Sigmoid colon (tissue), 7 donors: ENCODE measurements around the gene SERPINE1. TPM values are rescaled to one million over a fixed set of nuclear protein-coding genes. Genes with fewer than 3 reads are reported as not detected.
"Not testable (repeated sequence)": the region's sequence is repeated elsewhere in the genome, so short reads cannot be mapped to it uniquely, and the experiment has no call there.

Source experiments
- DNase-seq: peaks from one replicate; pipeline ENCODE4 v3.0.0-alpha.2; 2019
- H3K27ac ChIP-seq, 4 donors: fragments of 200-600 bp; sonication (generic); one replicate each; pipeline ENCODE4 v1.5.1; 2016 to 2019; ENCODE audit warnings: mild to moderate bottlenecking in 1 of 4
- H3K27me3 ChIP-seq, 3 donors: fragments of 200-600 bp; sonication (generic); one replicate each; pipeline ENCODE4 v1.5.1; 2019; ENCODE audit warnings: mild to moderate bottlenecking in 1 of 3
- H3K36me3 ChIP-seq, 4 donors: fragments of 200-600 bp; sonication (generic); one replicate each; pipeline ENCODE4 v1.5.1; 2016 to 2019
- H3K4me1 ChIP-seq, 4 donors: fragments of 200-600 bp; sonication (generic); one replicate each; pipeline ENCODE4 v1.5.1; 2017 to 2019
- H3K4me3 ChIP-seq, 4 donors: fragments of 200-600 bp; sonication (generic); one replicate each; pipeline ENCODE4 v1.5.1; 2017 to 2019; ENCODE audit warnings: mild to moderate bottlenecking in 2 of 4, moderate library complexity in 1 of 4
- H3K9me3 ChIP-seq, 4 donors: fragments of 200-600 bp in 3 of 4; sonication (generic) in 3 of 4; one replicate each; pipeline versions ENCODE4 v1.5.1 to v1.6.1; 2013 to 2019
- CTCF ChIP-seq, 4 experiments: fragments of 450-650 bp in 3 of 4; fragments of 200-600 bp in 1 of 4; IDR thresholded peaks; one replicate each; pipeline ENCODE4 v1.5.1; 2016 to 2019; ENCODE audit warnings: antibody characterized with exemption in 4 of 4, mild to moderate bottlenecking in 3 of 4, moderate library complexity in 2 of 4
- EP300 ChIP-seq, 4 donors: sonication (generic); formaldehyde crosslinking; IDR thresholded peaks; one replicate each; pipeline ENCODE4 v1.6.1; 2017; ENCODE audit warnings: antibody characterized with exemption in 4 of 4
- POLR2A ChIP-seq, 2 donors: fragments of 450-650 bp; IDR thresholded peaks; one replicate each; pipeline ENCODE4 v1.6.1; 2016; ENCODE audit warnings: antibody characterized with exemption in 2 of 2, mild to moderate bottlenecking in 2 of 2, moderate library complexity in 2 of 2
- POLR2AphosphoS5 ChIP-seq, 4 donors: sonication (generic); formaldehyde crosslinking; IDR thresholded peaks; one replicate each; pipeline ENCODE4 v1.6.1; 2017; ENCODE audit warnings: antibody characterized with exemption in 4 of 4
- WGBS, 2 donors: extraction: QIAGEN DNeasy Blood & Tissue Kit; methylation state at CpG; one replicate each; pipeline ENCODE4 v1.1.7; 2013; 5-methylcytosine and 5-hydroxymethylcytosine counted together
- intact Hi-C: fragments of 100-400 bp; cut with DNase I; formaldehyde crosslinking; loops from one replicate; pipeline ENCODE4 v1.15.1; 2023
- polyA plus RNA-seq, 3 donors: library from polyadenylated mRNA; stranded (reverse); fragments of 200-250 nt; gene quantifications; one replicate each; pipeline ENCODE4 v1.2.3, GENCODE V29; 2013
- total RNA-seq, 4 donors: library from RNA; depleted of rRNA; stranded (reverse); fragments of >200 nt; gene quantifications; one replicate each; pipeline ENCODE4 v1.1.0, GENCODE V29; 2016
- donor health status: healthy with polysubstance abuse.
- donor health status: Bipolar disorder and iron deficiency.
- donor health status: healthy.

The SERPINE1 gene
- total and polyA plus RNA-seq, 7 donors: 0.46 to 21.3 (median 9.3) TPM

- TF ChIP-seq POLR2AphosphoS5 (IDR thresholded peaks at IDR 0.05) (no peak), EP300 (IDR thresholded peaks at IDR 0.05) (no peak), CTCF (IDR thresholded peaks at IDR 0.05) (no peak), POLR2A (IDR thresholded peaks at IDR 0.05) (no peak)
- H3K27me3 ChIP-seq: no peaks in the 10 kb centered on the region
Measured at GRCh38 chr7:101100858-101101847, 25.8 kb upstream of the SERPINE1 start.

GRCh38 chr7:101102026-101102425 lies 24.9 kb upstream of the SERPINE1 start:
- DNase-seq: no peak
- no peak overlapping the region for H3K27ac ChIP-seq

More at GRCh38 chr7:101100858-101101847, 25.8 kb upstream of the SERPINE1 start:
- 89 to 90% methylated on average over 18 of the region's 18 CpGs for WGBS, 2 donors
- no peaks in the 10 kb centered on the region for H3K9me3 ChIP-seq
- DNase-seq: no peak
- no peaks in the 10 kb centered on the region for H3K36me3 ChIP-seq
- H3K27ac ChIP-seq: peak overlapping the region; percentile 77 to 85 (median 82)
- intact Hi-C loops: no loop called here
- no peak overlapping the region for H3K4me3 ChIP-seq
- peaks cover 0 to 26% (median 18%) of the 10 kb centered on the region in 4 donors for H3K4me1 ChIP-seq

GRCh38 chr7:101103701-101104100 lies 23.2 kb upstream of the SERPINE1 start:
- H3K27me3 ChIP-seq, H3K4me3 ChIP-seq, intact Hi-C loops, H3K9me3 ChIP-seq, H3K27ac ChIP-seq, H3K36me3 ChIP-seq, DNase-seq: not testable (repeated sequence)
- 79 to 89% methylated on average over 10 of the region's 10 CpGs for WGBS, 2 donors
- H3K4me1 ChIP-seq: peaks cover 0 to 26% (median 18%) of the 10 kb centered on the region in 4 donors

More at GRCh38 chr7:101102026-101102425, 24.9 kb upstream of the SERPINE1 start:
- no peak for TF ChIP-seq EP300 (IDR thresholded peaks at IDR 0.05)
- no peak for TF ChIP-seq POLR2A (IDR thresholded peaks at IDR 0.05)
- TF ChIP-seq POLR2AphosphoS5 (IDR thresholded peaks at IDR 0.05): no peak
- TF ChIP-seq CTCF (IDR thresholded peaks at IDR 0.05): no peak
- H3K27me3 ChIP-seq: no peaks in the 10 kb centered on the region
- intact Hi-C loops: no loop called here
- H3K4me3 ChIP-seq: no peak overlapping the region
- no peaks in the 10 kb centered on the region for H3K9me3 ChIP-seq
- WGBS, 2 donors: 94 to 95% methylated on average over 6 of the region's 6 CpGs
- peaks cover 0 to 26% (median 18%) of the 10 kb centered on the region in 4 donors for H3K4me1 ChIP-seq
- no peaks in the 10 kb centered on the region for H3K36me3 ChIP-seq

- Histone ChIP-seq H3K36me3 (no peaks in the 10 kb centered on the region), H3K9me3 (no peaks in the 10 kb centered on the region), H3K27ac (no peak overlapping the region), H3K4me1 (peaks cover 0 to 24% (median 16%) of the 10 kb centered on the region in 4 donors), H3K4me3 (no peak overlapping the region), H3K27me3 (no peaks in the 10 kb centered on the region)
- intact Hi-C loops: no loop called here
- TF ChIP-seq CTCF (IDR thresholded peaks at IDR 0.05) (no peak), POLR2AphosphoS5 (IDR thresholded peaks at IDR 0.05) (no peak), POLR2A (IDR thresholded peaks at IDR 0.05) (no peak), EP300 (IDR thresholded peaks at IDR 0.05) (no peak)
- 70 to 73% methylated on average over 15 of the region's 15 CpGs for WGBS, 2 donors
- no peak for DNase-seq
Measured at GRCh38 chr7:101104193-101104713, 22.7 kb upstream of the SERPINE1 start.

- H3K36me3 ChIP-seq: no peaks in the 10 kb centered on the region
- no peak for DNase-seq
- intact Hi-C loops: no loop called here
- no peak overlapping the region for H3K4me3 ChIP-seq
- H3K27ac ChIP-seq: no peak overlapping the region
- peaks cover 0 to 18% (median 10%) of the 10 kb centered on the region in 4 donors for H3K4me1 ChIP-seq
- no peaks in the 10 kb centered on the region for H3K27me3 ChIP-seq
- TF ChIP-seq POLR2AphosphoS5 (IDR thresholded peaks at IDR 0.05): no peak
- TF ChIP-seq EP300 (IDR thresholded peaks at IDR 0.05): no peak
- no peak for TF ChIP-seq POLR2A (IDR thresholded peaks at IDR 0.05)
- no peak for TF ChIP-seq CTCF (IDR thresholded peaks at IDR 0.05)
- H3K9me3 ChIP-seq: no peaks in the 10 kb centered on the region
- WGBS, 2 donors: 52 to 76% methylated on average over 3 of the region's 3 CpGs
Measured at GRCh38 chr7:101104799-101105198, 22.1 kb upstream of the SERPINE1 start.

GRCh38 chr7:101105248-101105647 lies 21.7 kb upstream of the SERPINE1 start:
- H3K36me3 ChIP-seq, H3K9me3 ChIP-seq, DNase-seq, H3K4me3 ChIP-seq, H3K27me3 ChIP-seq, H3K27ac ChIP-seq, intact Hi-C loops: not testable (repeated sequence)
- peaks cover 0 to 14% (median 6%) of the 10 kb centered on the region in 4 donors for H3K4me1 ChIP-seq
- 61 to 80% methylated on average over 5 of the region's 5 CpGs for WGBS, 2 donors
